Omental fat pad (tissue), 4 donors: ENCODE results near the gene SYNCRIP. TPM values are rescaled to one million over a fixed set of nuclear protein-coding genes. Genes with fewer than 3 reads are reported as not detected.

Source experiments
- ATAC-seq: fragments of 150-250 bp; one replicate; pipeline ENCODE4 v1.9.1; 2016; ENCODE audit warnings: mild to moderate bottlenecking, moderate library complexity; ENCODE audit not compliant: low FRiP score
- DNase-seq: peaks from one replicate; pipeline ENCODE4 v3.0.0-alpha.2; 2019; ENCODE audit warnings: low spot score
- total RNA-seq, 4 donors: library from RNA; depleted of rRNA; stranded (reverse); fragments of >200 nt; gene quantifications; one replicate each; pipeline ENCODE4 v1.1.0, GENCODE V29; 2016
- TF ChIP-seq, protein P1 (sequence below), 3 donors: fragments of 450-650 bp; IDR thresholded peaks; one replicate each; pipeline ENCODE4 v1.5.1; 2016 to 2017; ENCODE audit warnings: antibody characterized with exemption in 3 of 3, mild to moderate bottlenecking in 3 of 3, moderate library complexity in 2 of 3

Gene SYNCRIP
- total RNA-seq, 4 donors from 2014 or later, result 52.9 to 126 (median 64.1) TPM

DNA sequence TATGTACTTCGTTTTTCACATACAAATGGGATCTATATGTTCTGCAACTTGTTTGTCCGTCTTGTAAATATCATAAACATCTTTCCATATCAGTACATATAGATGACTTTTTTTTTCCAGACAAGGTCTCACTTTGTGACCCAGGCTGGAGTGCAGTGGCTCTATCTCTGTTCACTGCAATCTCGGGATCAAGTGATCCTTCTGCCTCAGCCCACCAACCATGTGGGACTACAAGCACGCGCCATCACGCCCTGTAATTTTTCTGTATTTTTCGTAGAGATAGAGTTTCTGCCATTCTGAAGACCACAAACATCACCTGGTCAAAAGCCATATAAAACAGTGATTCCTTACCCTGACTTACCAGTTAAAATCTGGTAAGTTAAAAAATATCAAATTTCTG is 37.7 kb upstream of the SYNCRIP start:
- ATAC-seq (no peak), DNase-seq (no peak)
- TF ChIP-seq, protein P1, sequence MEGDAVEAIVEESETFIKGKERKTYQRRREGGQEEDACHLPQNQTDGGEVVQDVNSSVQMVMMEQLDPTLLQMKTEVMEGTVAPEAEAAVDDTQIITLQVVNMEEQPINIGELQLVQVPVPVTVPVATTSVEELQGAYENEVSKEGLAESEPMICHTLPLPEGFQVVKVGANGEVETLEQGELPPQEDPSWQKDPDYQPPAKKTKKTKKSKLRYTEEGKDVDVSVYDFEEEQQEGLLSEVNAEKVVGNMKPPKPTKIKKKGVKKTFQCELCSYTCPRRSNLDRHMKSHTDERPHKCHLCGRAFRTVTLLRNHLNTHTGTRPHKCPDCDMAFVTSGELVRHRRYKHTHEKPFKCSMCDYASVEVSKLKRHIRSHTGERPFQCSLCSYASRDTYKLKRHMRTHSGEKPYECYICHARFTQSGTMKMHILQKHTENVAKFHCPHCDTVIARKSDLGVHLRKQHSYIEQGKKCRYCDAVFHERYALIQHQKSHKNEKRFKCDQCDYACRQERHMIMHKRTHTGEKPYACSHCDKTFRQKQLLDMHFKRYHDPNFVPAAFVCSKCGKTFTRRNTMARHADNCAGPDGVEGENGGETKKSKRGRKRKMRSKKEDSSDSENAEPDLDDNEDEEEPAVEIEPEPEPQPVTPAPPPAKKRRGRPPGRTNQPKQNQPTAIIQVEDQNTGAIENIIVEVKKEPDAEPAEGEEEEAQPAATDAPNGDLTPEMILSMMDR (IDR thresholded peaks at IDR 0.05), result no peak

DNA sequence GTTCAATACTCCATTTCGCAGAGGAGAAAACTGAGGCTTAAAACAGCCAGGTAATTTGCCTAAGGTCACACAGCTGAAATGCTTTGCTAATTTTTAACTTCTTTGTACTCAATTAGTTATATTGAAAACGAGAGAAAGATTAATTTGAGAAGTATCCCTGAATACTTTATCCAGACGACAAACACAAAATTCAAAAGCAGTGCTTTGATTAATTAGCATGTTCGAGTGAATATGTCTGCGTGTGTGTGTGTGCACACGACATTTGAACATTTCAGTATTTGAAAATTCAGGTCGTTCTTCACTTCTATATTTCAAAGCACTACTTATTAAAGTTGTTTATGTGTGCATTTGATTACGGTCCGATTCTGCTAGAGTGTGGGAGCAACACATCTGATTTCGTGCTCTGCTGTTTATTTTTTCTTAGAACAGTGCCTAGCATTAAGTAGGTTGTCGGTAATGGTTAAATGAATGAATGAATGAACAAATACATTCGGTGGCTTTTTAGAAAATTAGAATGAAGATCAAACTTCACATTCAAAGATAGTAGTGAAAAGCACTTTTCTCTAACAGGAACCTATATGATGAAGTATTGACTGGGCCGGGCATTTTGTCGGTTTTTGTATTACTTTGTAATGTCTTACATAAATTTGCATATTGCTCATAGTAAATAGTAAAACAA is 36.9 kb upstream of the SYNCRIP start:
- ATAC-seq (no peak), DNase-seq (no peak)
- TF ChIP-seq, protein P1 (IDR thresholded peaks at IDR 0.05), result no peak

DNA sequence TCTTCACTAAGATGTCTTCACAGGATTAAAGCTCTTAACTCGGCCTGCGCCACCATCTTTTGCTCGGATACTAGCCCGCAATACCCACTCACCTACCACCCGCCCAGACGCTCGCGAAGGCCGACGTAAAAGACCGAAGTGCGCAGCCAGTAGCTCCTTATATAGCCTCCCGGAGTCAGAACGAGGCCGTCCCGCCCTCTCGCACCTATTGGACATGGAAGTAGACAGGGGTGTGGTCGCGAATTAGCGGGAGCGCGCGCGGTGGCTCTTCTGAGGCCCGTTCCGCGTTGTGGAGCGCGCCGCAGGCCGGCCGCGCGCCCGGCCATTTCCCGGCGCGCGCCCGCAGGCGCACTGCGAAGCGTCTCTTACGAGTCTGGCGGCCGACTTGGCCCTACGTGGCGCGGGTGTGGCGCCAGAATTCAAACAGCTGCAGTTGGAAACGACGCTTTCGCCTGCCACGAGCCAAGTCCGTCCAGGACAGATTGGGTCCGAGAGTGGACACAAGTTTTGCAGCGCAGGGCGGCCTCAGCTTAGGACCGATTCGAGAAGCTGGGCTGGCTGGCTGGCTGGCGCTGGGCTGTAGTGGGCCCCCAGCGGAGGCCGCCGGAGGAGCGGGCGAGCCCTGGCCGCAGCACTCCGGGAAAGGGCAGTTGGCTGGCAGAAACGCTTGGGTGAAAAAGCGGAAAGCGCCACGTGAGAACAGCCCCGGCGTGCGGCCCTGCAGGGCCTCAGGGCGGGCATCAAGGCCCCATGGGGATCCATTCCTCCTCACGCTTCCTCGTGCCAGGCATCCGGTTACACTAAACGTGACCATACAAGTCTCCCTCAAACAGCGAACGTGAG is 36.1 kb upstream of the SYNCRIP start:
- DNase-seq, result peak; percentile 97
- peak; percentile 99 for ATAC-seq
- TF ChIP-seq, protein P1 (IDR thresholded peaks at IDR 0.05), result no peak

GRCh38 chr6:85678026-85678601 is 35.4 kb upstream of the SYNCRIP start:
- TF ChIP-seq, protein P1 (IDR thresholded peaks at IDR 0.05), result no peak
- DNase-seq (no peak), ATAC-seq (peak; percentile 4)

GRCh38 chr6:85677234-85677956 is 34.7 kb upstream of the SYNCRIP start:
- DNase-seq (no peak), ATAC-seq (no peak)
- TF ChIP-seq, protein P1 (IDR thresholded peaks at IDR 0.05), result no peak

- no peak for DNase-seq
- TF ChIP-seq, protein P1 (IDR thresholded peaks at IDR 0.05), result no peak
- ATAC-seq, result no peak
These were observed 33.5 kb upstream of the SYNCRIP start for GRCh38 chr6:85676086-85676729.
